ENCODE measurements around the gene GALNT14.

DNA sequence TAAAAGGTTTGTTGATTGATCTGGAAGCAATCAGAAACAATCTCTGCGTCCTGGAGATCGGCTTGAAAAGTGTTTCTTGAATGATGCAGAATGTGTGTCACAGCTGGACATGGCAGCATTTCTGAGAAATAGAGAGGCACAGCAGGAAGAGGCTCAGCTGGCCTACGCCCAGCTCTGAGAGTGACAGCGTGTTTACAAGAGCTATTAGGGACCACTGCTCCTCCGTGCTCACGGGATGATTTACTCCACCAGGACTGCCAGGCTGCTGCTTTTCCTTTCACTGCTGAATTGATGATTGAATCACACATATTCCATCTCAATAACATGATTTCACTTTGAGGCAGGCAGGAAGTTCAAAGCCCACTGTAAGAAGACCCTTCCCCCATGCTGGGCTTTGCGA lies 62.8 kb downstream of the GALNT14 start:
- TF ChIP-seq GATA3 (IDR thresholded peaks at IDR 0.05; ENCODE audit: low read depth, low read length) (no peak), GATA2 (IDR thresholded peaks at IDR 0.05; ENCODE audit: low read depth, low read length) (no peak)
